ENCODE data around the gene MNX1.
A peak's percentile ranks its signal among the peaks of the same experiment; 100 is the strongest.

MNX1 gene

DNA sequence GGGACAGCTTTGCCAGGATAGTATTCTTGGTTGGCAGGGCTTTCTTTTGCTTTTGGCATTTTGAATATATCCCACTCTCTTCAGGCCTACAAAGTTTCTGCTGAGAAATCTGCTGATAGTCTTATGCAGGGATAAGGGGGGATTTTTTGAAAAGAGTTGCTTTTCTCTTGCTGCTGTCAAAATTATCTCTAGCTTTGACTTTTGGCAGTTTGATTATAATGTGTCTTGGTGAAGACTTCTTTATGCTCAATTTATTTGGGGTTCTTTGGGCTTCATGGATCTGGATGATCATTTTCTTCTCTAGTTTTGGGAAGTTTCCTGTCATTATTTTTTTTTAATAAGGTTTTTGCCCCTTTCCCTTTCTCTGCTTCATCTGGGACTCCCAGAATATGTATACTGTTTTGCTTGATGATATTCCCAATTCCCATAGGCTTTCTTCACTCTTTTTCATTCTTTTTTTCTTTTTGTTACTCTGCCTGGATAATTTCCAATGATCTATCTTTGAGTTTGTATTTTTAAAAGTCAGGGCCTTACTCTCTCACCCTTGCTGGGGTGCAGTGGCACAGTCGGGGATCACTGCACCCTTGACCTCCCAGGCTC is 31.4 kb downstream of the MNX1 start:
- ChIA-PET POLR2A (interaction anchor here (0.7 kb wide), 1 partner anchor 32 kb away, joined by 3 read pairs; the partner anchor contains the start of gene MNX1), CTCF (interaction anchor here (0.6 kb wide), 1 partner anchor 104 kb away, joined by 3 read pairs; no protein-coding TSS in a partner anchor)
- TF ChIP-seq ARNT (IDR thresholded peaks at IDR 0.05) = no peak
- TF ChIP-seq L3MBTL2 (conservative IDR thresholded peaks at IDR 0.05) = no peak
- no peak for TF ChIP-seq HDGF (IDR thresholded peaks at IDR 0.05; ENCODE audit: borderline replicate concordance)
- no peak for TF ChIP-seq ZNF384 (IDR thresholded peaks at IDR 0.05)
- TF ChIP-seq SUZ12 (IDR thresholded peaks at IDR 0.05) = no peak
- TF ChIP-seq FOXM1 (IDR thresholded peaks at IDR 0.05; ENCODE audit: borderline replicate concordance) = no peak
- TF ChIP-seq, protein P1, sequence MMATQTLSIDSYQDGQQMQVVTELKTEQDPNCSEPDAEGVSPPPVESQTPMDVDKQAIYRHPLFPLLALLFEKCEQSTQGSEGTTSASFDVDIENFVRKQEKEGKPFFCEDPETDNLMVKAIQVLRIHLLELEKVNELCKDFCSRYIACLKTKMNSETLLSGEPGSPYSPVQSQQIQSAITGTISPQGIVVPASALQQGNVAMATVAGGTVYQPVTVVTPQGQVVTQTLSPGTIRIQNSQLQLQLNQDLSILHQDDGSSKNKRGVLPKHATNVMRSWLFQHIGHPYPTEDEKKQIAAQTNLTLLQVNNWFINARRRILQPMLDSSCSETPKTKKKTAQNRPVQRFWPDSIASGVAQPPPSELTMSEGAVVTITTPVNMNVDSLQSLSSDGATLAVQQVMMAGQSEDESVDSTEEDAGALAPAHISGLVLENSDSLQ (IDR thresholded peaks at IDR 0.05) = no peak
- no peak for TF ChIP-seq NFRKB (IDR thresholded peaks at IDR 0.05)
- no peak for TF ChIP-seq TARDBP (IDR thresholded peaks at IDR 0.05)
- DNase-seq (ENCODE audit: extremely low spot score) = no peak

DNA sequence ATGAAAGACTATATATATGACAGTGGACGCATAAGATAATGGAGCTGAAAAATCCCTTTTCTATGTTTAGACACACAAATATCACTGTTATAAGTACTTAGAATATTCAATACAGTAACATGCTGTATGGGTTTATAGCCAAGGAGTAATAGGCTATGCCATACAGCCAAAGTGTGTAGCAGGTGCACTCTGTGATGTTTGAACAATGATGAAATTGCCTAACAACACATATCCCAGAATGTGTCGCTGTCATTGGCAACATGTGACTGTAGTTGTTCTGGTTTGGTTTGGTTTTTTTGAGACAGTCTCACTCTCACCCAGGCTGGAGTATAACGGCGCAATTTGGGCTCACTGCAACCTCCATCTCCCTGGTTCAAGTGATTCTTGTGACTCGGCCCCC is 34.8 kb downstream of the MNX1 start:
- ChIA-PET POLR2A (no interaction called here), CTCF (no interaction called here)
- no peak for TF ChIP-seq HDGF (IDR thresholded peaks at IDR 0.05; ENCODE audit: borderline replicate concordance)
- no peak for TF ChIP-seq CTBP1 (IDR thresholded peaks at IDR 0.05; ENCODE audit: borderline replicate concordance)
- no peak for TF ChIP-seq ARNT (IDR thresholded peaks at IDR 0.05)
- no peak for TF ChIP-seq NFRKB (IDR thresholded peaks at IDR 0.05)
- no peak for TF ChIP-seq FOXK2 (IDR thresholded peaks at IDR 0.05)
- no peak for TF ChIP-seq LEF1 (IDR thresholded peaks at IDR 0.05; ENCODE audit: borderline replicate concordance)
- DNase-seq (ENCODE audit: extremely low spot score) = no peak

DNA sequence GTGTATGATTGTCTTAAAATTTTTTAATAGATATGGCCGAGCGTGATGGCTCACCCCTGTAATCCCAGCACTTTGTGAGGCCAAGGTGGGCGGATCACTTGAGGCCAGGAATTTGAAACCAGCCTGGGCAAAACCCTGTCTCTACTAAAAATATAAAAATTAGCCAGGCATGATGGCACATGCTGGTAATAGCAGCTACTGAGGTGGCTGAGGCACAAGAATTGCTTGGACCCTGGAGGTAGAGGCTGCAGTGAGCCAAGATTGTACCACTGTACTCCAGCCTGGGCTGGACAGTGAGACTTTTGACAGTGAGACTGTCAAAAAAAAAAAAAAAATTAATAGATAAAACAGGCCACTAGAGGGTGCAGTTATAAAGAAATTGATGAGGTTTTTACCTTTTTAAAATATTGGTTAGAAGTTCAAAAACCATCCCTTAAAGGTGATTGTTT is 40.5 kb downstream of the MNX1 start:
- TF ChIP-seq SUZ12 (IDR thresholded peaks at IDR 0.05) = no peak
- no peak for TF ChIP-seq FOXK2 (IDR thresholded peaks at IDR 0.05)
- TF ChIP-seq TARDBP (IDR thresholded peaks at IDR 0.05) = no peak
- TF ChIP-seq HDGF (IDR thresholded peaks at IDR 0.05; ENCODE audit: borderline replicate concordance) = no peak
- peak; percentile 93 for TF ChIP-seq ZNF384 (IDR thresholded peaks at IDR 0.05)
- TF ChIP-seq CTBP1 (IDR thresholded peaks at IDR 0.05; ENCODE audit: borderline replicate concordance) = no peak
- no peak for TF ChIP-seq SP1 (IDR thresholded peaks at IDR 0.05)
- no peak for TF ChIP-seq L3MBTL2 (conservative IDR thresholded peaks at IDR 0.05)
- TF ChIP-seq ELF4 (IDR thresholded peaks at IDR 0.05) = no peak
- ChIA-PET CTCF (interaction anchor here (1.0 to 1.7 kb wide), 5 partner anchors 15 to 304 kb away, joined by 3 to 11 read pairs (median 4); partner anchors contain the start of gene NOM1), POLR2A (no interaction called here)
- DNase-seq (ENCODE audit: extremely low spot score) = no peak

DNA sequence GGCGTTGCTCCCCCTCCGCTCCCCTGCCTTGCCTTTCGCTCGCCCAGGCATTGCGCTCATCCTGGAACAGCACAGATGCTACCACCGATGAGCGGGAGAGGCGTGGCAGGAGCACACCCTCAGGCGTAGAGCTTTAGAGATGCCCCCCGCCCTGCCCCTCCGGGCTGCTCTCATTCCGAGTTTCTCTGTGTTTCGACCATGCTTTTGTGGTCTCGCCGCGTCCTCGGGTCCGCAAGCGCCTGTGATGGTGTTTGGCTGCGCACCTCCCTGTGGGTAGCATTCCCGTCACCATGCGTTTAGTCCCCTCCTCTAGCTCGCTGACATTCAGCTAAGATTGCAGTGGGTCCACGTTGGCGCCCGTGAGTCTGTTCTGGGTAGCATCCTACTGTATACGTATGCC is 42.3 kb downstream of the MNX1 start:
- CTCF ChIA-PET = no interaction called here
- POLR2A ChIA-PET = no interaction called here
- no peak for TF ChIP-seq CTBP1 (IDR thresholded peaks at IDR 0.05; ENCODE audit: borderline replicate concordance)
- no peak for TF ChIP-seq ZNF384 (IDR thresholded peaks at IDR 0.05)
- TF ChIP-seq SUZ12 (IDR thresholded peaks at IDR 0.05) = no peak
- TF ChIP-seq NFRKB (IDR thresholded peaks at IDR 0.05) = no peak
- TF ChIP-seq SP1 (IDR thresholded peaks at IDR 0.05) = no peak
- DNase-seq (ENCODE audit: extremely low spot score) = no peak

DNA sequence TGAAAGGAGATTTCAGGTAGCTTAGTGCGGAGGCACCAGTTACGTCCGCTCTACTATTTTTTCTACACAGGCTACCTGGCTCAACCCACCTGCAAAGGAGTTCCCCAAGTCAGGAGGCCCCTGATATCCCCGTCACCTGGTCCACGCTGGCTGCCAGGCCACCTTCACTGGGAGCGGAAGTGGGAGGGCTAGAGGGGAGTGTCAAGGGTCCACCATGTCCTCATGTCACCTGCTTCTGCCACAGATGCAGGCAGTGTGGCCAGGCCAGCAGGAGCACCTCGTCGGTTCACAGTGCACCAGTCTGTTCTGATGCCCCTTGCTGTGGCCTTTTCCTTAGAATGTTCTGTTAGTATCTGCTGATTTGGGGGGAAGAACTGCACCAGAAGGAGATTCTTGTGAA is 44.1 kb downstream of the MNX1 start:
- no peak for TF ChIP-seq SP1 (IDR thresholded peaks at IDR 0.05)
- TF ChIP-seq FOXA1 (IDR thresholded peaks at IDR 0.05) = no peak
- TF ChIP-seq NFRKB (IDR thresholded peaks at IDR 0.05) = no peak
- no peak for TF ChIP-seq HDGF (IDR thresholded peaks at IDR 0.05; ENCODE audit: borderline replicate concordance)
- TF ChIP-seq CTBP1 (IDR thresholded peaks at IDR 0.05; ENCODE audit: borderline replicate concordance) = no peak
- TF ChIP-seq SUZ12 (IDR thresholded peaks at IDR 0.05) = no peak
- TF ChIP-seq FOXM1 (IDR thresholded peaks at IDR 0.05; ENCODE audit: borderline replicate concordance) = no peak
- DNase-seq (ENCODE audit: extremely low spot score) = no peak
- CTCF ChIA-PET = no interaction called here
- POLR2A ChIA-PET = no interaction called here

DNA sequence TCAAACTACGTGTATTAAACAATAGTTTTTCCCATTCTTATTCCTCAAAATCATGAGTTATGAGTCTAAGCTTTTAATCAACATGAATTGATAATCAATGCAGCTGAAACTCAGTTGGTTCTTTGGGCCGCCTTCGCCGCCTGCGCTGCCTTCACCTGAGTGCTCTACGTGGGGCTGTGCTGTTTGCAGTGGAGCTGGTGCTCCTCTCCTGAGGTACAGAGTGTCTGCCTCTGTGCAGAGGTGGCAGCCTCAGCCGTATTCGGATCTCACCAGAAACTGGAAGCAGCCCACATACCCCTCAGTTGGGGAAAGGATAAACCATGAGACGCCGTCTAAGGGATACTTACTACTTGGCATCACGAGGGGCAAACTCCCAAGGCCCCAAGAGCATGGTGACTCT is 45.5 kb downstream of the MNX1 start:
- ChIA-PET POLR2A (no interaction called here), CTCF (no interaction called here)
- TF ChIP-seq ELF4 (IDR thresholded peaks at IDR 0.05) (no peak), ARNT (IDR thresholded peaks at IDR 0.05) (no peak), SP1 (IDR thresholded peaks at IDR 0.05) (no peak), HDGF (IDR thresholded peaks at IDR 0.05; ENCODE audit: borderline replicate concordance) (no peak), ZNF384 (IDR thresholded peaks at IDR 0.05) (no peak), TARDBP (IDR thresholded peaks at IDR 0.05) (no peak), LEF1 (IDR thresholded peaks at IDR 0.05; ENCODE audit: borderline replicate concordance) (no peak), L3MBTL2 (conservative IDR thresholded peaks at IDR 0.05) (no peak), FOXM1 (IDR thresholded peaks at IDR 0.05; ENCODE audit: borderline replicate concordance) (no peak), CTBP1 (IDR thresholded peaks at IDR 0.05; ENCODE audit: borderline replicate concordance) (no peak), FOXA1 (IDR thresholded peaks at IDR 0.05) (no peak), FOXK2 (IDR thresholded peaks at IDR 0.05) (no peak), NFRKB (IDR thresholded peaks at IDR 0.05) (no peak), BHLHE40 (IDR thresholded peaks at IDR 0.05; ENCODE audit: borderline replicate concordance) (no peak), SUZ12 (IDR thresholded peaks at IDR 0.05) (no peak)
- TF ChIP-seq, protein P1 (IDR thresholded peaks at IDR 0.05) = no peak
- no peak for DNase-seq (ENCODE audit: extremely low spot score)

DNA sequence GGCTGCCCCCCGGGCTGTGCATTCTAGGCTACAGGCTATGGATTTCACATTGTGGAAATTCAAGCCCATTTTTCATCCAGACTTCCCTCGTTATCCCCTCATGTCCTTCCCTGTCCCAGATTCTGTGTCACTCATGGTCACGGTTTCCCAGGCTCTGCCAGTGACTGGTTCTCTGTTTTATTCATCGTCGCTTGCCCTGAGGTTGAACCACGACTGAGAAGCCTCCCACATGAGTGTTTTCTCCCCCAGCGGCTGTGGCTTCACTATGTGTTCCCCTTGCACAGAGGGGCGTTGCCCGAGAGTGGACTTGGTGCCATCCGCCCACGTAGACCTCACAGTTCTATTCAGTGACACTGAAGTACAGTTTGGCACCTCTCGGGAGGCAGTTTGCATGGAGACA is 47.0 kb downstream of the MNX1 start:
- CTCF ChIA-PET = no interaction called here
- POLR2A ChIA-PET = interaction anchor here (1.9 kb wide), 1 partner anchor 13 kb away, joined by 5 read pairs; no protein-coding TSS in a partner anchor
- TF ChIP-seq TARDBP (IDR thresholded peaks at IDR 0.05) (no peak), FOXK2 (IDR thresholded peaks at IDR 0.05) (no peak), ELF4 (IDR thresholded peaks at IDR 0.05) (no peak), FOXM1 (IDR thresholded peaks at IDR 0.05; ENCODE audit: borderline replicate concordance) (no peak), ZNF384 (IDR thresholded peaks at IDR 0.05) (no peak), SUZ12 (IDR thresholded peaks at IDR 0.05) (no peak), SP1 (IDR thresholded peaks at IDR 0.05) (no peak), LEF1 (IDR thresholded peaks at IDR 0.05; ENCODE audit: borderline replicate concordance) (no peak), L3MBTL2 (conservative IDR thresholded peaks at IDR 0.05) (no peak), FOXA1 (IDR thresholded peaks at IDR 0.05) (no peak), ARNT (IDR thresholded peaks at IDR 0.05) (no peak)
- TF ChIP-seq, protein P1 (IDR thresholded peaks at IDR 0.05) = no peak
- DNase-seq (ENCODE audit: extremely low spot score) = no peak
